SW 1271 (cell line): Measurements from ENCODE around the gene CDC14B.
"Not testable (repeated sequence)": the region's sequence is repeated elsewhere in the genome, so short reads cannot be mapped to it uniquely, and the experiment has no call there.

Source experiments
- DNase-seq, 2 experiments: peaks; one replicate each; lab custom pipeline; 2025; lab: John Stamatoyannopoulos, UW

Gene CDC14B

GRCh38 chr9:96550659-96551058 lies 69.0 kb downstream of the CDC14B start:
- no peak for DNase-seq

GRCh38 chr9:96543131-96543530 lies 76.5 kb downstream of the CDC14B start:
- DNase-seq, result not testable (repeated sequence)

- DNase-seq, result no peak
Observed at GRCh38 chr9:96540106-96540505, 79.5 kb downstream of the CDC14B start.

- DNase-seq, result no peak
Observed at GRCh38 chr9:96532173-96532572, 87.5 kb downstream of the CDC14B start.

- no peak for DNase-seq
Observed at GRCh38 chr9:96524764-96525163, 94.9 kb downstream of the CDC14B start.

GRCh38 chr9:96524045-96524444 lies 95.6 kb downstream of the CDC14B start:
- no peak for DNase-seq

- no peak for DNase-seq
Observed at GRCh38 chr9:96523374-96523773, 96.3 kb downstream of the CDC14B start.

GRCh38 chr9:96522366-96522765 lies 97.3 kb downstream of the CDC14B start:
- no peak for DNase-seq

- DNase-seq, result no peak
Observed at GRCh38 chr9:96519787-96520186, 99.9 kb downstream of the CDC14B start.

- no peak for DNase-seq
Observed at GRCh38 chr9:96519095-96519494, 100.5 kb downstream of the CDC14B start.

GRCh38 chr9:96515621-96516470 lies 103.8 kb downstream of the CDC14B start:
- DNase-seq, result no peak

GRCh38 chr9:96514800-96515158 lies 104.9 kb downstream of the CDC14B start:
- no peak for DNase-seq

- no peak for DNase-seq
Observed at GRCh38 chr9:96514108-96514799, 105.4 kb downstream of the CDC14B start.

GRCh38 chr9:96513622-96514021 lies 106.0 kb downstream of the CDC14B start:
- no peak for DNase-seq

- no peak for DNase-seq
Observed at GRCh38 chr9:96512240-96512639, 107.4 kb downstream of the CDC14B start.

GRCh38 chr9:96510258-96510657 lies 109.4 kb downstream of the CDC14B start:
- no peak for DNase-seq

GRCh38 chr9:96509848-96510247 lies 109.8 kb downstream of the CDC14B start:
- DNase-seq, result no peak

- no peak for DNase-seq
Observed at GRCh38 chr9:96509026-96509425, 110.6 kb downstream of the CDC14B start.

- DNase-seq, result no peak
Observed at GRCh38 chr9:96508227-96508940, 111.3 kb downstream of the CDC14B start.

GRCh38 chr9:96505316-96505991 lies 114.2 kb downstream of the CDC14B start:
- no peak for DNase-seq

- DNase-seq, result no peak
Observed at GRCh38 chr9:96503918-96504317, 115.7 kb downstream of the CDC14B start.

- DNase-seq, result not testable (repeated sequence)
Observed at GRCh38 chr9:96503374-96503748, 116.3 kb downstream of the CDC14B start.
